OCI-M2 (cell line): ENCODE measurements around the gene IL17C.

Source experiments
- DNase-seq: peaks from one replicate; lab custom pipeline; 2025; ENCODE audit not compliant: unreplicated experiment; lab: John Stamatoyannopoulos, UW

The IL17C gene

GRCh38 chr16:88643644-88643932 is 5.2 kb downstream of the IL17C start:
- no peak for DNase-seq

- DNase-seq: no peak
Measured at GRCh38 chr16:88645455-88645854, 7.1 kb downstream of the IL17C start.

- no peak for DNase-seq
Measured at GRCh38 chr16:88645941-88646340, 7.6 kb downstream of the IL17C start.

DNA sequence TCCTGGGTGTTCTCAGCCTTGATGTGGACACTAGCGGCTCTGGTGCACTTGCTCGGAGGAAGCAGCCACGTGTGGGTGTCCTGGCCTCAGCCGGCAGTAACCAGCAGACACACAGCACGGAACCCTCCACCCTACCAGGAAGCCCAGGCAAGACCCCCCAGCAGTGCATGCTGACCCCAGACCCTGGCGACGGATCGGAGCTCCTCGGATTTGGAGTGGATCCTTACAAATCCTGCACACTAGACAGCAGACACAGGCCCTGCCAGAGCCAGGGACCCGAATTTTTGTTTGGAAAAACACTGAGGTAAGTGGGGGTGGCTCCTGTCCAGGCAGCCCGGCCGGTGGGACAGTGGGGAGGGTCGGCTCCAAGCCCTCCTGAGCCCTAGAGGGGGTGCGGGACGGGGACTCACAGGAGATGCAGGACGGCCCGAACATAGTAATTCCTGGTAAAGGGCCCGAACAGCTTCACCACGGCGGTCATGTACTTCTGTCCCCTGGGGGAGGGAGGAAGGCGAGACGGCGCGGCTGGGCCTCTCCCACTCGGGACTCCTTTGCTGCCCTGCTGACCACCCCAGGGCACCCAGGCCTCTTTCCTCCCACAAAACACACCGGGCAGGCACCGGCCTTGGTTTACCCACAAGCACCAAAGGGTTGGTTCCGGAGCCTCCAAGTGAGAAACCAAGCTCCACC is 8.1 kb downstream of the IL17C start:
- DNase-seq: no peak

DNA sequence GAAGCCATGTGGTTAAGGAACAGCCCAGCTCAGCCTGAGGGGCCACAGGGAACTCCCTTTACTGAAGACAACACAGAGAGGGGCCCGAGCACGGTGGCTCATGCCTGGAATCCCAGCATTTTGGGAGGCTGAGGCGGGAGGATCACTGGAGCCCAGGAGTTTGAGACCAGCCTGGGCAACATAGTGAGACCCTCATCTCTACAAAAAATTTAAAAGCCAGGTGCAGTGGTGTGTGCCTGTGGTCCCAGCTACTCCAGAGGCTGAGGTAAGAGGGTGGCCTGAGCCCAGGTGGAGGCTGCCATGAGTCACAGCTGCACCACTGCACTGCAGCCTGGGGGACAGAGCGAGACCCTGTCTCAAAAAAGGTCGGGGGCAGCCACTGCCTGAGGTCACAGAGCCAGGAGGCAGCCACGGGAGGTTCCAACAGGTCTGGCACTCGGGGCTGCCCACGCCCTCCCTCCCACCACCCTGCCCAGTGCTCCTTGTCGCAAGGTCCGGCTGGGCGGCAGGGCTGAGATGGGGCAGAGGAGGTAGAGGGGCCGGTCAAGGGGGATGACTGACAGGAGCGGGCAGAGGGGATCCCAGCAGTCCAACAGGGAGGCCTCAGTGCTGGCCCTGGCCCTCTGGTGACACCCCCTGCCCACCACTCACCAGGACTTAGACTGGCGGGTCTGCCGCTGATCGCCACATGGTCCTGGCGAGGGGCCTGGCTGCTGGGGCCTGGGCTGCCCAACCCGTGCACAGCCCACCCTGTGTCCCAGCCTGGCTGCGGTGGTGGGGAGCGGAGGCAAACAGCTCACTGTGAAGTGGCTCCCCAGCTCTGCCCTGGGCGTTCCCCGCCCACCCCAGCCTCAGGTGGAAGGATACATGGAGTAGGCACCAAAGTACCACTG is 9.1 kb downstream of the IL17C start:
- DNase-seq: no peak

GRCh38 chr16:88649195-88649923 is 11.0 kb downstream of the IL17C start:
- DNase-seq: no peak

- DNase-seq: no peak
Measured at GRCh38 chr16:88649924-88650748, 11.8 kb downstream of the IL17C start.

- peak; percentile 44 for DNase-seq
Measured at GRCh38 chr16:88650749-88651275, 12.4 kb downstream of the IL17C start, which contains the start of gene CYBA. Gene CYBA, minus strand, starts transcription at chr16:88651053. Its CDS starts 40 bp downstream, at chr16:88651013.

DNA sequence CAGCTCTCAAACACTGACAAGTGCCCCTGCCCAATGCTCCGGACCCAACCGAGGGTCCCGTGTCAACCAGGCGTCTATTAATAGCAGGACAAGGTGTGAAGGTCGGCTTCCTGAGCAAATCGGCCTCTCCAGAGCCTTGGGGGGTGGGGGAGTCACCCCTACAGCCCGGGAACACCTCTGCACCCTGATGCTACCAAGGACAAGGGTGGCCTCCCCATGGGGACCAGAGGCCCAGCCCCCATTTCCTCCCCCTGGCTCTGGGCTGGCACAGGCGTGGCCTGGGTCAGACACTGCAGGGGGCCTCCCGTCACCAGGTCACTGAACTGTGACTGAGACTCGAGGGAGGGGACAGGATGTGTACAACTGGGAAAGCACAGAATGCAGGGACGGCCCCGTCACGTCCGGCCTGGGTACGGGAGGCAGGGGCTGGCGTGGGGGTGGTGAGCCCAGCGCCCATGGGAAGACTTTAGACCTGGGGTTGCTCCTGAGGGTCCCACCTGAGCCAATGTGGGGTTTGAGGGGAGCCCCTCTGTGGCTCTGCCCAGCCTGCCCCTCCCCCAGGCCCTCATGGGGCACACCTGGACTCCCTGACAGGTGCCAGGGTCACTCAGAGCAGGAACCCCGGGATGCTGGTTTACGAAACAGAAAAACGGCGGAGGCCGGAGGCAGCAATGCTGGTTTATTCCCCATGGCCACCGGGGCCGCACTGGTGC is 13.1 kb downstream of the IL17C start:
- DNase-seq: no peak

GRCh38 chr16:88651989-88652761 is 13.8 kb downstream of the IL17C start:
- DNase-seq: no peak

DNA sequence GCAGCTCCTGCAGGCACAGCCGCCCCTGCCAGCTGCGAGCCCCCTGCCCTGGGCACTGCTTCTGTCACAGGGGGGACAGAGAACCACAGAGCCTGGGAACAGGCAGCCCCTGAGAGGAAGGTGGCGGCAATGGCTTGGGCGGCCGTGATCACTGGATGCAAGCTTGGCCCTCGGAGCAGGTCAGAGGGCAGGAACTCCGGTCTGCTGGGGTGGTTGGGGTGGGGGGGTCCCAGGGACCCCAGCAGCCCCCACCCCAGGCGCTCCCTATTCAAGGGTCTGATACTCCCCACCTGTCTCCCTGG is 14.3 kb downstream of the IL17C start:
- DNase-seq: no peak

DNA sequence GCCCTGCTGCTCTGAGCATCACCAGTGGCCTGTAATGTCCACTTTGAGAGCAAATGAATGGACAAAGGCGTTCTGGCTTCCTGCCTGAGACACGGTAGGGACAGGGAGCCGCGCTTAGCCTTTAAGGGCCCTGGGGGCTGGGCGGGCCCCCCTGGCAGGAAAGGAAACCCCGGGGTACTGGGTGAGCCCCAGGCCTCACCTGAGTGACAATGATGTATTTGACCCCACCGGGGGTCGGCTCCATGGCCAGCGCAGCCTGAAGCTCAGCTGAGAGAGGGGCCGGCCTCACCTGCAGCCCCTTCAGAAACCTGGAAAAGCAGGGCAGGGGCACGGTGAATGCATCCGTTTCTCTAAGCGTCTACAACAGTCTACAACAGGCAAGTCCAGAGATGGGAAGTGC is 14.7 kb downstream of the IL17C start:
- DNase-seq: no peak

DNA sequence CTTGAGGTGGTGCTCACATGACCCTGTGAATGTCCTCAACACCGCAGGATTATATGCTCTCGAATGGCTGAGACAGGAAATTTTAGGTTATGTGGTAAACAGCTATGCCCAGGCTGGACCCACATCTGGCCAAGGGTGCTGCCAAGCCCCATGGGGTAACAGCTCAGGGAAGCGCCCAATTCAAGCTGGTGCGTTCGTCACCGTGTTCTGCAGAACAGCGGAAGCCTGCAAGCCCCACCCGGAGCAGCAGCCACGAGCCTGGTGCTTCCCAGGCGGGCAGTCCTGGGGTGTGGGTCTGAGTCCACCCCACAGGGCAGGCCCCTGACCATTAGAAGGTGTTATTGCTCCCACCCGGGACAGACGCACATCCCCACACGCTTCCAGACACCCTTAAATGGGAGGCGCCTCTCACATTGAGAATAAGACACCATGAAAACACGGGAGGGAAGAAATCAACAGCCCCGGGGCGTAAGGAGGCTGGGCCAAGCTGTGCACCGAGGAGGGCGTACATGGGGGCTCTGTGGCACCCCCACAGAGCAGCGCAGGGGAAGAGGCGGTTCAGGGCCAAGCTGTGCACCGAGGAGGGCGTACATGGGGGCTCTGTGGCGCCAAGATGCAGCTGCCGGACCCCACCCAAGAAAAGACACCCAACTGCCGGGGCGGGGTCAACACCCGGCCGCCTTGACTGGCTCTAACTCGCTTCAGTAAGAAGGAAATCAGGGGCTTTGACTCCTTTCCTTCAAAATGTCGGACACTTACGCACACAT is 15.4 kb downstream of the IL17C start:
- DNase-seq: no peak

DNA sequence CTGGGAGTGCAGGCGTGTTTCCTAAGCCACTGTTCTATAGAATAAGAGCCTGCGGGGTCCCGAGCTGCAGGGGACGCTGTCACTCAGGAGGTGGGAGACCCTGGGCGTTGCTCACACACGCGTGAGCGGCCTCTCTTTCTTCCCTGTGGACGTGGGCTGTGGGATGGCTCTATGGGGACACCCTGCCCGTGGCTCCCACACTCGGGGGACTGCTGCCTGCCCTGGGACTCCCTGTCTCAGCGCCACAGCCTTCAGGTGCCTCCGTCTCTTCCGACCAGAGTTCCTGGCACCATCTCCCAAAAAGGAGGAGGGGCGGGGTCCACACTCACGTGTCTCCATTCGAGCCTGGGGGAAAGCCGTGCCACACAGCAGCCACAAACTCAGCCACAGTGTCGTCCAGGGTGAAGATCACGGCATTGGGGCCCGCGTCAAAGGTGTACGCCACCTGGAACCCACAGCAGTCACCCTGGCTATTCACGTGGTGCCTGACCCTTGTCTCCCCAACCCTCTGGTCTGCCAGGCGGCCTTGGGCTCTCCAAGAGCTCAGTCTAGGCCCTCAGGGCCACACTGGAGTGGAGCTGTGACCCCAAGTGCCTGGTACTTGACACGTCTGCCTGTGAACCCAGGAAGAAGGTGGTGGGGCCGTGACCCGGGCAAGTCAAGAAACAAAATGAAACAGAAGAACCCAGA is 16.1 kb downstream of the IL17C start:
- DNase-seq: no peak

GRCh38 chr16:88655053-88655732 is 16.8 kb downstream of the IL17C start:
- DNase-seq: no peak

- DNase-seq: no peak
Measured at GRCh38 chr16:88655733-88656281, 17.4 kb downstream of the IL17C start.

DNA sequence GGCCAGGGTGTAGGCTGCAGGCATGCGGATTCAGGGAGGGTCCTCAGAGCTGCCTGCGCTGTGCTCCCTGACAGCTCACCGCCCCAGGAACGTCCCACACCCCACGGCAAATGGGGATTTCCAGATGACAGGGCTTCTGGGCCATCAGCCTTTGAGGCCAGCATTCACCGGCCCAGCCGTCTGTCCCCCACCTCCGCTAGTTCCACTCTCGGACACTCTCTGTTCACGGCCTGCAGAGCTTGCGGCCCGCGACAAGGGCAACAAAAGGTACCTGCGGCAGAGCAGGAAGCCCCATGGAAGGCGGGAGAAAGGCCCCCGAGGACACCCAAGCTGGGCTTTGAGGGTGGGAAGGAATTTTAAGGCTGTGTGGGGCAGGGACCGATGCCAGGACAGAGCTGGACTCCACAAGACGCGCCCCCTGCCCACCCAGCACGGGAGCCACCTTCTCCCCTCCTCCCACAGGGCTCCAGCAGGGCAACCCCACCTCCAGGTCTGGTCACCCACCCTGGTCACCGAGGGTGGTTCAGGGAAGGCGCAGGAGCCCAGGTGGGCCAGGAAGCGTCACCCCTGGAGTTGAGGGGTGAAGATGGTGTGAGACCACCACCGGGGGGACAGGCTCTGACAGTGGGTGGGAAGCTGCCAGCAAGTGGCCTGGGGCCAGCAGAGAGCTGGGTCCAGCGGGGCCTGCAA is 18.1 kb downstream of the IL17C start:
- no peak for DNase-seq
